ENCODE data around the gene LYG1. TPM values are rescaled to one million over a fixed set of nuclear protein-coding genes. Genes with fewer than 3 reads are reported as not detected.

Gene LYG1
- total and polyA plus RNA-seq, 2 of the 13 experiments (the other 11 are each of a cell fraction or from before 2014, with no cell fraction given) = 1.00 to 2.9 TPM

DNA sequence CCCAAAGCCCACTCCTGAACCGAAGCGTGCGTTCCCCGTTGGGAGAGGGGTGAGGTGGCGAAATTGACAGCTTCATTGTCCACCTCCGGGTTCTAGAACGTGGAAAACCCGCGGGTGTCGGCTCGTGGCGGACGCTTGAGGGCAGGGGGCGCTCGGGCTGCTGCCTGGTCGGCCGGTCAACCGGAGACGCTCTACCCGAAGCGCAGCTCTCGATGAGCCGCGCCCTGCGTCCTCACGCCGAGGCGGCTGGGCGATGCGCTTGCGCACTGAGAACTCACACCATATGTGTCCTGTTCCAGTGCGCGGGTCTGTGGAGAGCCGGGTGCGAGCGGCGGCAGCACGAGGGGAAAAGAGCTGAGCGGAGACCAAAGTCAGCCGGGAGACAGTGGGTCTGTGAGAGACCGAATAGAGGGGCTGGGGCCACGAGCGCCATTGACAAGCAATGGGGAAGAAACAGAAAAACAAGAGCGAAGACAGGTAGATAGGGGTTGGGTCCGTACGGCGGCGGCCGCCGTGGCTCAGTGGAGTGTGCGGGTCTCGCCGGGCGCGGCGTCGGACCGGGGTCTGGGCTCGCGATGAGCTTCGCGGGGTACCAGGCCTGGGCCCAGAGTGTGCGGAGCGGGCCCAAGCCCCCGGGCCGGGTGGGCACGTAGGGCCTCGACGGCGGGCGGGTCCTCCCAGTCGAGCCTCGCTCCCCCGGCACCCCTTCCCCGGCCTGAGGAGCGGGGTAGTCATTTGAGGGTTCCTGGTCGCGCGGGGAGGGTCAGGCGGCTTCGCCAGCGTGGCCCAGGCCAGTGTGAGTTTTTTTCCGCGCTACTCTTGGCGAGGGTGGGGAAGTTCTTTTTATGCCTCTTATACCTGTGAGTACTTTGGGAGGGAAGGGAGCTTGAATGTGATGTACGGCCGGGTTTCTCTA, 36.4 kb upstream of the LYG1 start, which contains the start of gene EIF5B (continued):
- TF ChIP-seq, protein P1, sequence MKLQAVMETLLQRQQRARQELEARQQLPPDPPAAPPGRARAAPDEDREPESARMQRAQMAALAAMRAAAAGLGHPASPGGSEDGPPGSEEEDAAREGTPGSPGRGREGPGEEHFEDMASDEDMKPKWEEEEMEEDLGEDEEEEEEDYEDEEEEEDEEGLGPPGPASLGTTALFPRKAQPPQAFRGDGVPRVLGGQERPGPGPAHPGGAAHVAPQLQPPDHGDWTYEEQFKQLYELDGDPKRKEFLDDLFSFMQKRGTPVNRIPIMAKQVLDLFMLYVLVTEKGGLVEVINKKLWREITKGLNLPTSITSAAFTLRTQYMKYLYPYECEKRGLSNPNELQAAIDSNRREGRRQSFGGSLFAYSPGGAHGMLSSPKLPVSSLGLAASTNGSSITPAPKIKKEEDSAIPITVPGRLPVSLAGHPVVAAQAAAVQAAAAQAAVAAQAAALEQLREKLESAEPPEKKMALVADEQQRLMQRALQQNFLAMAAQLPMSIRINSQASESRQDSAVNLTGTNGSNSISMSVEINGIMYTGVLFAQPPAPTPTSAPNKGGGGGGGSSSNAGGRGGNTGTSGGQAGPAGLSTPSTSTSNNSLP (IDR thresholded peaks at IDR 0.05; ENCODE audit: low read depth, low read length) = peak; percentile 14; the same call in 1 of the 2 replicates
- TF ChIP-seq NFIB (CRISPR knock-in tag; IDR thresholded peaks at IDR 0.05; ENCODE audit: borderline replicate concordance) (0 out of 2 replicates have a peak, but pooled peaks have one; percentile 22), PCBP1 (IDR thresholded peaks at IDR 0.05; ENCODE audit: borderline replicate concordance, low read depth, low read length) (no peak), CENPT (CRISPR knock-in tag; IDR thresholded peaks at IDR 0.05; ENCODE audit: low read depth) (no peak; the same call in 1 of the 2 replicates), ZNF20 (CRISPR knock-in tag; IDR thresholded peaks at IDR 0.05) (no peak), ZNF30 (CRISPR knock-in tag; IDR thresholded peaks at IDR 0.05) (peak; percentile 11; the same call in 1 of the 2 replicates), ZNF7 (CRISPR knock-in tag; IDR thresholded peaks at IDR 0.05) (no peak; the same call in 1 of the 2 replicates), EEA1 (CRISPR knock-in tag; IDR thresholded peaks at IDR 0.05; ENCODE audit: borderline replicate concordance) (no peak), RFXANK (CRISPR knock-in tag; IDR thresholded peaks at IDR 0.05) (0 out of 2 replicates have a peak, but pooled peaks have one; percentile 78), ZSCAN22 (CRISPR knock-in tag; IDR thresholded peaks at IDR 0.05) (no peak), MYC (CRISPR knock-in tag; IDR thresholded peaks at IDR 0.05; ENCODE audit: borderline replicate concordance) (peak; percentile 98), ZNF850 (CRISPR knock-in tag; conservative IDR thresholded peaks at IDR 0.05) (peak; percentile 67), ARHGAP35 (CRISPR knock-in tag; IDR thresholded peaks at IDR 0.05; ENCODE audit: borderline replicate concordance) (peak; percentile 85), DMAP1 (CRISPR knock-in tag; IDR thresholded peaks at IDR 0.05) (peak; percentile 88)
- TF ChIP-seq, protein P2, sequence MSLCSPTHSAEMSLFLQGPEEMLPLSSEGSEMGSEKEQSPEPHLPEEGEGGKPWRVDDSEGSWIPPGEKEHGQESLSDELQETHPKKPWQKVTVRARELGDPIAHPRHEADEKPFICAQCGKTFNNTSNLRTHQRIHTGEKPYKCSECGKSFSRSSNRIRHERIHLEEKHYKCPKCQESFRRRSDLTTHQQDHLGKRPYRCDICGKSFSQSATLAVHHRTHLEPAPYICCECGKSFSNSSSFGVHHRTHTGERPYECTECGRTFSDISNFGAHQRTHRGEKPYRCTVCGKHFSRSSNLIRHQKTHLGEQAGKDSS (CRISPR knock-in tag; IDR thresholded peaks at IDR 0.05; ENCODE audit: borderline replicate concordance, low read depth) = peak; percentile 92
- TF ChIP-seq, protein P3, sequence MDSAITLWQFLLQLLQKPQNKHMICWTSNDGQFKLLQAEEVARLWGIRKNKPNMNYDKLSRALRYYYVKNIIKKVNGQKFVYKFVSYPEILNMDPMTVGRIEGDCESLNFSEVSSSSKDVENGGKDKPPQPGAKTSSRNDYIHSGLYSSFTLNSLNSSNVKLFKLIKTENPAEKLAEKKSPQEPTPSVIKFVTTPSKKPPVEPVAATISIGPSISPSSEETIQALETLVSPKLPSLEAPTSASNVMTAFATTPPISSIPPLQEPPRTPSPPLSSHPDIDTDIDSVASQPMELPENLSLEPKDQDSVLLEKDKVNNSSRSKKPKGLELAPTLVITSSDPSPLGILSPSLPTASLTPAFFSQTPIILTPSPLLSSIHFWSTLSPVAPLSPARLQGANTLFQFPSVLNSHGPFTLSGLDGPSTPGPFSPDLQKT (CRISPR knock-in tag; IDR thresholded peaks at IDR 0.05; ENCODE audit: borderline replicate concordance) = 0 out of 2 replicates have a peak, but pooled peaks have one; percentile 15
- TF ChIP-seq, protein P4, sequence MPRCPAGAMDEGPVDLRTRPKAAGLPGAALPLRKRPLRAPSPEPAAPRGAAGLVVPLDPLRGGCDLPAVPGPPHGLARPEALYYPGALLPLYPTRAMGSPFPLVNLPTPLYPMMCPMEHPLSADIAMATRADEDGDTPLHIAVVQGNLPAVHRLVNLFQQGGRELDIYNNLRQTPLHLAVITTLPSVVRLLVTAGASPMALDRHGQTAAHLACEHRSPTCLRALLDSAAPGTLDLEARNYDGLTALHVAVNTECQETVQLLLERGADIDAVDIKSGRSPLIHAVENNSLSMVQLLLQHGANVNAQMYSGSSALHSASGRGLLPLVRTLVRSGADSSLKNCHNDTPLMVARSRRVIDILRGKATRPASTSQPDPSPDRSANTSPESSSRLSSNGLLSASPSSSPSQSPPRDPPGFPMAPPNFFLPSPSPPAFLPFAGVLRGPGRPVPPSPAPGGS (CRISPR knock-in tag; IDR thresholded peaks at IDR 0.05) = peak; percentile 85; the same call in 1 of the 2 replicates
- TF ChIP-seq, protein P5, sequence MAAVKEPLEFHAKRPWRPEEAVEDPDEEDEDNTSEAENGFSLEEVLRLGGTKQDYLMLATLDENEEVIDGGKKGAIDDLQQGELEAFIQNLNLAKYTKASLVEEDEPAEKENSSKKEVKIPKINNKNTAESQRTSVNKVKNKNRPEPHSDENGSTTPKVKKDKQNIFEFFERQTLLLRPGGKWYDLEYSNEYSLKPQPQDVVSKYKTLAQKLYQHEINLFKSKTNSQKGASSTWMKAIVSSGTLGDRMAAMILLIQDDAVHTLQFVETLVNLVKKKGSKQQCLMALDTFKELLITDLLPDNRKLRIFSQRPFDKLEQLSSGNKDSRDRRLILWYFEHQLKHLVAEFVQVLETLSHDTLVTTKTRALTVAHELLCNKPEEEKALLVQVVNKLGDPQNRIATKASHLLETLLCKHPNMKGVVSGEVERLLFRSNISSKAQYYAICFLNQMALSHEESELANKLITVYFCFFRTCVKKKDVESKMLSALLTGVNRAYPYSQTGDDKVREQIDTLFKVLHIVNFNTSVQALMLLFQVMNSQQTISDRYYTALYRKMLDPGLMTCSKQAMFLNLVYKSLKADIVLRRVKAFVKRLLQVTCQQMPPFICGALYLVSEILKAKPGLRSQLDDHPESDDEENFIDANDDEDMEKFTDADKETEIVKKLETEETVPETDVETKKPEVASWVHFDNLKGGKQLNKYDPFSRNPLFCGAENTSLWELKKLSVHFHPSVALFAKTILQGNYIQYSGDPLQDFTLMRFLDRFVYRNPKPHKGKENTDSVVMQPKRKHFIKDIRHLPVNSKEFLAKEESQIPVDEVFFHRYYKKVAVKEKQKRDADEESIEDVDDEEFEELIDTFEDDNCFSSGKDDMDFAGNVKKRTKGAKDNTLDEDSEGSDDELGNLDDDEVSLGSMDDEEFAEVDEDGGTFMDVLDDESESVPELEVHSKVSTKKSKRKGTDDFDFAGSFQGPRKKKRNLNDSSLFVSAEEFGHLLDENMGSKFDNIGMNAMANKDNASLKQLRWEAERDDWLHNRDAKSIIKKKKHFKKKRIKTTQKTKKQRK (IDR thresholded peaks at IDR 0.05; ENCODE audit: low read length) = no peak
